Skeletal muscle satellite cell (primary cell): ENCODE results near the gene ARHGAP15.

Experiments used
- H3K27me3 ChIP-seq: 2 replicates; pipeline ENCODE4 v1.7.0; 2013; ENCODE audit warnings: low read length; ENCODE audit not compliant: control insufficient read depth, insufficient read depth
- H3K36me3 ChIP-seq: 2 replicates; pipeline ENCODE4 v1.7.0; 2013; ENCODE audit warnings: mild to moderate bottlenecking, control low read depth, low read length; ENCODE audit not compliant: insufficient read depth
- H3K4me1 ChIP-seq: 2 replicates; pipeline ENCODE4 v1.7.0; 2013; ENCODE audit warnings: low read length; ENCODE audit not compliant: control insufficient read depth, insufficient read depth
- H3K4me2 ChIP-seq: 2 replicates; pipeline ENCODE4 v1.7.0; 2013; ENCODE audit warnings: mild to moderate bottlenecking, low read length
- H3K4me3 ChIP-seq: 2 replicates; pipeline ENCODE4 v1.7.0; 2013; ENCODE audit warnings: low read length
- H3K9ac ChIP-seq: 2 replicates; pipeline ENCODE4 v1.7.0; 2013; ENCODE audit warnings: mild to moderate bottlenecking, low read depth, low read length, moderate library complexity
- H3K9me3 ChIP-seq: replicated peaks from 2 replicates; pipeline ENCODE4 v1.7.0; 2013; ENCODE audit warnings: mild to moderate bottlenecking, control low read depth, low read length

The ARHGAP15 gene

DNA sequence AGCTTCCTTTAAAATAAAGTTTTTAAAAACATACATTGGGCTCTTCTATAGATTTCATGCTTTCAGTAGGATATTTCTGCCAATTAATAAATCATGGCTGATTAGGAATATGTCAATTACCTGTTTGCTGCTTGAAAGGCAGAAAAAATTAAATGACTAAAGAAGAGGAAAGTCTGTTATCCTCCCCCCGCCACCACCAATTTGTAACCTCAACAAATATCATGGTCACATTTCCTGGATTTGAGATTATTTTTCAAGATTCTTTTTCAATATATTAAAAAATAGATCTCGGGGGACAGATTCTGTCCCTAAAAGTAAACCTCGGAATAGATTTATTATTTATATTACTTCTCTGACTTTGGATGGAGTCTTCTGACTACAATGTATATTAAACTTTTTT, 125.9 kb downstream of the ARHGAP15 start:
- Histone ChIP-seq H3K4me3 (no peak overlapping the region), H3K9ac (no peak overlapping the region), H3K36me3 (no peaks in the 10 kb centered on the region), H3K4me2 (no peak overlapping the region), H3K27me3 (no peaks in the 10 kb centered on the region), H3K9me3 (no peaks in the 10 kb centered on the region), H3K4me1 (peaks cover 5% of the 10 kb centered on the region)

GRCh38 chr2:143255899-143256298, 126.7 kb downstream of the ARHGAP15 start:
- H3K4me3 ChIP-seq = no peak overlapping the region
- no peaks in the 10 kb centered on the region for H3K9me3 ChIP-seq
- no peak overlapping the region for H3K4me2 ChIP-seq
- no peaks in the 10 kb centered on the region for H3K27me3 ChIP-seq
- H3K4me1 ChIP-seq = peaks cover 9% of the 10 kb centered on the region
- H3K9ac ChIP-seq = no peak overlapping the region
- H3K36me3 ChIP-seq = no peaks in the 10 kb centered on the region

DNA sequence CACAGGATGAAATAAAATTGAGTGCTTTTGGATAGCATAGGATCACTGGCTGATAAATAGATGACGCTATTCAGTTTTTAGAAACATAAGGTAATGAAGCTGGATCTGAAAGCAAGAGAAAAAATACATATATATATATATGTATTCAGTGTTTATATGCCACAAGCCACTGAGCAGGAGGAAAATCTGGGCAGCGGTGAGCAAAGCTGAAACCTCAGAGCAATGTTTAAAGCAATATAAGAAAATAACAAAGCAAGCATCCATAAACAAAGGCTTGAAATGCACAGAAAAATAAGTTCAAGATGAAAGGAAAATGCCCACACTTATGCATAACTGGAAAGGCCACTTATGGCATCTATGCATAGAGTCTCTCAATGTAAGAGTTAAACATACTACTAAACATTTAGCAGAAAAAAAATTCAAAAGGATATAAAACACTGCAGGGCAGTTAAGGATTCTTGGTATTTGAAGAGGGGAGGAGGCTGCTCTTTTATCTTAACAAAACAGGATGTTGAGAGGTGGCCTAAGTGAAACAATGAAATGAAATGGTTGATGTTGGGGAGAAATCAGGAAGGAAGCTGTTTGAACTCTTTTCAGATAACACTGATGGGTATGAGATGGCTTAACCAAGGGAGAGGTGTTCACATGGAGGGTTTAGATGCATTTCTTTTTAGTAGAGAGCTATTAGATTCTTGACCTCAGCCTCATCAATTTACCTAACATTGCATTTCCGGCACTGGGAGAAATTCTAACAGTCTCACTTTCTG, 129.1 kb downstream of the ARHGAP15 start:
- no peak overlapping the region for H3K4me2 ChIP-seq
- no peaks in the 10 kb centered on the region for H3K36me3 ChIP-seq
- H3K4me1 ChIP-seq = peaks cover 6% of the 10 kb centered on the region
- H3K4me3 ChIP-seq = no peak overlapping the region
- H3K9ac ChIP-seq = no peak overlapping the region
- H3K27me3 ChIP-seq = no peaks in the 10 kb centered on the region
- no peaks in the 10 kb centered on the region for H3K9me3 ChIP-seq

DNA sequence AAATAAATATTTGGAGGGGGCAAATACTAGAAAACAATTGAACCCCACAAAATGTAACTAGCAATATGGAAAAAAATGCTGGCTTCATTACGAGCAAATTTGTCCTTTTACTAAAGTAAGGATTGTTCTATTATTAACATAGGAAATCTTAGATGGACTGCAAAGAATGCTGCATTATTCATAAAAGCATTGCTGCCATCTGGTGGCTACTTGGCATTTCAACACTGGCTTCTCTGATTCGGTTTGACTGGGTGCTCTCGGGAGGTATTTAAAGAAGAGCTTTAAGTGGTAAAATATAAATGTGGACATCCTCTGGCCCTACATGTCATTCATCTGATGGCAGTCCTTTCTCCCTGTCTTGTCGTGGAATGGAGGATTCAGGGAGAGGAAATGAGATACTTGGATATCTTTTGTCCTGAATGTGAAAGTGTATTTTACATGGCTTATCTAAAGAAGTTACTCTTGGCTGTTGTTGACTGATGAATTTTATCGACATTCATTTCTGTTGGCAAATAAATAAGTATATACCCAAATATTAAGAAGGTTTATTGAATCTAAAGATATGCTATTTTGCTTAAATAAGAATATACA, 130.2 kb downstream of the ARHGAP15 start:
- no peaks in the 10 kb centered on the region for H3K36me3 ChIP-seq
- H3K9me3 ChIP-seq = no peaks in the 10 kb centered on the region
- no peaks in the 10 kb centered on the region for H3K27me3 ChIP-seq
- peak overlapping the region; percentile 45 for H3K4me3 ChIP-seq
- H3K4me2 ChIP-seq = peak overlapping the region; percentile 79
- H3K9ac ChIP-seq = peak overlapping the region; percentile 22
- peaks cover 8% of the 10 kb centered on the region for H3K4me1 ChIP-seq

DNA sequence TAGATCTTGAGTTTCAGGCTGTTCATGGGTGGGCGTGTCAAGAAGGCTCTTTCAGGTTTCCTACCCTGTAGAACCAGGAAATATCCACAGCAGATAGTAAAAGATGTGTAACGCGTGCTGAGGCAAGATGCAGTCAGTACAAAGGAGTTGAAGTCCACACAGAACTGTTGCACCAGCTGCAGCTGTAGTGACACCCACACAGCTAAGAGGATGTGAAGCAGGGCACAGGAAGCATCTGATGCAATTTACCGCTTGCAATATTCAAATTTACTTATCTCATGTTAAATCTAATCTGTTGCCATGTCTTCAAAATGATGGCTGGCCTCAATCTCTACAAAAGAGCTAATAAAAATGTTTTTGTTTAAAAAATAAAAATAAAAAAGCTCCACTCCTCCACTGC, 132.8 kb downstream of the ARHGAP15 start:
- no peak overlapping the region for H3K4me2 ChIP-seq
- no peaks in the 10 kb centered on the region for H3K36me3 ChIP-seq
- no peaks in the 10 kb centered on the region for H3K27me3 ChIP-seq
- peaks cover 17% of the 10 kb centered on the region for H3K4me1 ChIP-seq
- no peak overlapping the region for H3K9ac ChIP-seq
- H3K4me3 ChIP-seq = no peak overlapping the region
- H3K9me3 ChIP-seq = no peaks in the 10 kb centered on the region

GRCh38 chr2:143262389-143262788, 133.2 kb downstream of the ARHGAP15 start:
- H3K4me1 ChIP-seq = peaks cover 17% of the 10 kb centered on the region
- H3K27me3 ChIP-seq = no peaks in the 10 kb centered on the region
- no peaks in the 10 kb centered on the region for H3K36me3 ChIP-seq
- H3K4me3 ChIP-seq = no peak overlapping the region
- no peaks in the 10 kb centered on the region for H3K9me3 ChIP-seq
- no peak overlapping the region for H3K4me2 ChIP-seq
- no peak overlapping the region for H3K9ac ChIP-seq

- H3K4me2 ChIP-seq = no peak overlapping the region
- no peaks in the 10 kb centered on the region for H3K27me3 ChIP-seq
- no peak overlapping the region for H3K4me3 ChIP-seq
- peaks cover 17% of the 10 kb centered on the region for H3K4me1 ChIP-seq
- H3K36me3 ChIP-seq = no peaks in the 10 kb centered on the region
- H3K9ac ChIP-seq = no peak overlapping the region
- no peaks in the 10 kb centered on the region for H3K9me3 ChIP-seq
Observed at GRCh38 chr2:143263066-143263625, 133.9 kb downstream of the ARHGAP15 start.

- Histone ChIP-seq H3K27me3 (no peaks in the 10 kb centered on the region), H3K9me3 (no peaks in the 10 kb centered on the region), H3K4me3 (no peak overlapping the region)
Observed at GRCh38 chr2:143264851-143265250, 135.6 kb downstream of the ARHGAP15 start.

GRCh38 chr2:143279672-143280071, 150.5 kb downstream of the ARHGAP15 start:
- no peak overlapping the region for H3K4me3 ChIP-seq
- H3K9ac ChIP-seq = no peak overlapping the region
- H3K4me2 ChIP-seq = no peak overlapping the region
- H3K9me3 ChIP-seq = no peaks in the 10 kb centered on the region
- no peaks in the 10 kb centered on the region for H3K36me3 ChIP-seq
- no peaks in the 10 kb centered on the region for H3K4me1 ChIP-seq
- no peaks in the 10 kb centered on the region for H3K27me3 ChIP-seq

More at GRCh38 chr2:143264851-143265250, 135.6 kb downstream of the ARHGAP15 start:
- H3K36me3 ChIP-seq = no peaks in the 10 kb centered on the region
- H3K4me2 ChIP-seq = no peak overlapping the region
- peaks cover 15% of the 10 kb centered on the region for H3K4me1 ChIP-seq
- H3K9ac ChIP-seq = no peak overlapping the region

DNA sequence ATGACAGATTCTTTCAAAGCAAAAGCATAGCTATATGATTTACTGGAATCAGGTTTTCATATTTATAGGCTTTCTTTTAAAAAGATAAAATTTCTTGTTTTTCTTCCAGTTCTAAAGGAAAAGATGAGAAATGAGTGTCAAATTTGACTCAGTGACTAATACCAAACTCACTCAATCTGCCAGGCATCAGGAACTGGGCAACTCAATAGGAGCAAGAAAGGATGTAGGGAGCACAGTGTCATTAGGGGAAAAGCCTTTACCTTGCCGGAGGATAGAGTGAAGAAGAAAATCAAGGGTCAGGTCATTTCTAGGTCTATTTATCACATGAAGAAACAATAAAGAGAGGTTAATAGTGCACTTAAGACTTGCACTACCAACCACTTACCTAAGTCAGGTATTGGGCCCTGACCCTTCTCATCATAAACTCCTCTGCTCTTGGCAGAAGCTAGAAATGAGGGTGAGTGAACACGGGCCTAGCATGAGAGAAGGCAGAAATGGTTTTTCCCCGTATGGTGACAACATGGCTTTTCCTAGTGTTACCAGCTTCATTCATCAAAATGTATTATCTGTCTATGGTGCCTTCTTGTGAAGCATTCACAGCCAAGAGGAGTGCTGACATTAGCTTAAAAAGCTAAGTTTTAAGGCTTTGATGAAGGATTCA, 151.0 kb downstream of the ARHGAP15 start:
- Histone ChIP-seq H3K4me3 (no peak overlapping the region), H3K4me2 (no peak overlapping the region), H3K9me3 (no peaks in the 10 kb centered on the region), H3K4me1 (no peaks in the 10 kb centered on the region), H3K9ac (no peak overlapping the region), H3K27me3 (no peaks in the 10 kb centered on the region), H3K36me3 (no peaks in the 10 kb centered on the region)

GRCh38 chr2:143282684-143283083, 153.5 kb downstream of the ARHGAP15 start:
- H3K9me3 ChIP-seq = no peaks in the 10 kb centered on the region
- no peaks in the 10 kb centered on the region for H3K36me3 ChIP-seq
- H3K4me1 ChIP-seq = no peaks in the 10 kb centered on the region
- H3K9ac ChIP-seq = no peak overlapping the region
- no peaks in the 10 kb centered on the region for H3K27me3 ChIP-seq
- no peak overlapping the region for H3K4me2 ChIP-seq
- no peak overlapping the region for H3K4me3 ChIP-seq
